HG03442 (cell line): ENCODE results near the gene TUBGCP6.

Experiments used
- ATAC-seq: cut with Tn5 transposase; IDR thresholded peaks from one replicate; pipeline ENCODE4 v1.9.1; 2021; ENCODE audit warnings: mild to moderate bottlenecking, moderate library complexity; ENCODE audit not compliant: unreplicated experiment

Gene TUBGCP6

DNA sequence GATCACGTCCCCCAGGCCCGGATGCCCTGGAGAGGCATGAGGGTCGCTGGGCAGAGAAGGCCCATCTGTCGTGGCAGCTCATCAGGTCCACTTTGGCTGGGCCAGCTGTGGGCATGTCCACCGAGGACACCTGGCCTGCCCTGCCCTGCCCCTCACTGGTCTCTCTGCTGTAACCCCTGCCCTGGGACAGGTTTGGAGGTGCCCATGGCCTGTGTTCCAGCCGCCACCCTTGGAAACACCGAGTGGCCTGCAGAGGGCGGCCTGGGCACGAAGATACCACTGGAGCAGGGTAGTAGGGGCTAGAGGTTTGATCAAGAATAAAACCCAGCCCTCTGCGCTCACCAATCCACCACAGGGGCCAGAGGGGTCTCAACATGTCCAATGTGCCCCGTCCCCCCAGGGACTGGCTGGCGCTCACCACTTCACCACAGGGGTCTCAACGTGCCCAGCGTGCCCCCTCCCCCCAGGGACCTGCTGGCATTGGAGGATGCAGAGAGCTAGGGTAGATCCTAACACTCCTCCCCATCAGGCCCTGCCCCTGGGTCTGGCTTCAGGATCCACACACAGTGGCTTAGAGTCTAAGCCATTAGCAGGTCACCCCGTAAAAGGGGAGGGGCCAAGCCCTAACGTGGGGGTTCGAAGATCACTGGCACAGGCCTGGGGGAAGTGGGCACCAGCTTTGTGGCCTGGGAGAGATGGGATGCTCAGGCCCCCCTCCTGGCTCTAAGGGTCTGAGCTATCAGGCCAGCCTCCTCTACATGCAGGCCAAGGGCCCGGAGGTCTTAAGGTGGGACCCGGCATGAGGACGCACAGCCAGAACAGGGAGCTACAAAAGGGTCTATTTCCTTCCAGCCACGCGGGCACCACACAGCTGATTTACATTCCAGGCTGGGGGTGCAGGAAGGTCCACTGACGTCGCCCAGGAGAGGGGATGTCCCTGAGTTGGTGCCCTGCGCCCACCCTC is 7.5 kb upstream of the TUBGCP6 start:
- ATAC-seq, result no peak

DNA sequence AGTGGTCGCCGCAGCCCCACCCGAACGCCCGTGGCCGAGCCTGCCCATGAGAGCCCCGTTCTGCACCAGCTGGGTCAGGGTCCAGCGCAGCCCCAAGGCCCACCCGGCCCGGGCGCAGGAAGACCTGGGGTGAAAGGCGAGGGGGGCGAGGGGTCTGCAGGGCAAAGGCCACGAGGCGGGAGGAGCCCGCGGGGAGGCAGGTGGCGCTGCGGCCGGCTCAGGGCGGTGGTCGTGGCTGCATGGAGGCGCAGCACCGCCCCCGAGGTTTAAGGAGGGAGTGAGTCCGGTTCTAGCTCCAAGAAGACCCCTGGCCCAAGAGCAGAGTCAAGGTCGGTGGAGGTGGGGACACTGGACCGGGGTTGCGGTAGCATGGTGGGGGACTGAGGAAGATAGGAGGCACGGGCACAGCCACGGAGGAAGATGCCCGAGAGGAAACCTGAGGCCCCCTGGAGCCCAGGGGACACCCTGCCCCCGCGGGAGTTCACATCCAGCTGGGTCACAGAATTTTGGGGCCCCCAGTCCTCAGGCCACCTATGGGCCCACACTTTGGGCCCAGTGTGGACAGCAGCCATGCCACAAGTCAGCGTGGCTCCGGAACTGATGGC is 6.8 kb upstream of the TUBGCP6 start:
- no peak for ATAC-seq

DNA sequence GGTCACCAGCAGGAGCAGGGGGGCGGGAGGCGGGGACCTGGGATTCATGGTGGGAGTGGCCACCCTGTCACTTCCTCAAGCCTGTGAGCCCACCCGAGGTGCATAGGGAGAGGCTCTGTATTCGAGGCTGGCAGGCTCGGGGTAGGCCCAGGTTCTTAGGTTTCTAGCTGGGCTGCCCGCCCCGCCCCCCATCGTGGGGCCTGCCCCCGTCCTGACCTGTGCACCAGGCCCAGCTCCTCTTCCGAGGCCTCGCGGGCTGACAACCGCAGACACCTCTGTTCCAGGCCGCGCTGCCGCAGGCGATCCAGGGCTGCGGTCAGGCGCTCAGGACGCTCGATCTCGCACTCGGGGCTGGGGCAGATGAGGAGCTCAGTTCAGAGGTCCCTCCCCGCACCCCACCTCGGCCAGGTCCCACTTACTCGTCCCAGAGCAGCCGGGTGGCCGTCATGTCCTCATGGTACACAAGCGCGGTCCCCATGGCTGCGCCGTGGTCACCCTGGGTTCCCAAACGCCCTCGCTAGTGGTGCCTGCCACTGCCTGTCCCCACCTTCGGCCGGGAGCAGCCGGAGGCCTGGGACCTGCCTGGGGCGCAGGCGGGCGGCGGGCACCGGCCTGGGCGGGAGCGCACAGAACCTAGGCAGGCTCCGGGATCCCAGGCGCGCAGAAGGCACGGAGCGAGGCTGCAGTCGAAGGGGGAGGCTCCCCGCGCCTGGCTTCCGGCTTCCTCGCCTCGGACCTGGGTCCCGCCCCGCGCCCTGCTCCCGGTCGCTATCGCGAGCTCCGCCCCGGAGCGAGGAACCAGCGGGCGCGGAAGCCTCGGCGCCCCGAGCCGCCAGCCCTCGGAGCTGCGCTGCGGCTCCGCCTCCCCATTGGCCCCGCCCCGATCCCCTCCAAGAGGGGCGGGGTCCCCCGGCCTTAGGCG is 6.0 kb upstream of the TUBGCP6 start, which contains the start of gene HDAC10:
TSS of gene HDAC10 (minus strand) at position 711 of the 922 bp plus-strand sequence. CDS start at position 478, 233 bp downstream.
- peak; percentile 51 for ATAC-seq

DNA sequence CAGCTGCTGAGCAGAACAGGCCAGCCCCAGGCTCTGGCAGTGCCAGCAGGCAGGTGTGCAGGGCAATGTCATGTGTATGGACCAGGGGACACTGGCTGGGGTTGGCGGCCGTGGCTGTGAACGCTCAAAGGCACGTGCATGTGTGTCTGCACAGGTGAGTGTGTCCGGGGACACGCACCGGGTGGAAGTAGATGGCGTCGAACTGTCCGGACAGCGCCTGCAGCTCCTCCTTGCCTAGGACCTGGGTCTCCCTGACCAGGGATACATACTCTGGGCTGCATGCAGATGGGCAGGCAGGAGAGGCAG is 5.4 kb upstream of the TUBGCP6 start:
- no peak for ATAC-seq

DNA sequence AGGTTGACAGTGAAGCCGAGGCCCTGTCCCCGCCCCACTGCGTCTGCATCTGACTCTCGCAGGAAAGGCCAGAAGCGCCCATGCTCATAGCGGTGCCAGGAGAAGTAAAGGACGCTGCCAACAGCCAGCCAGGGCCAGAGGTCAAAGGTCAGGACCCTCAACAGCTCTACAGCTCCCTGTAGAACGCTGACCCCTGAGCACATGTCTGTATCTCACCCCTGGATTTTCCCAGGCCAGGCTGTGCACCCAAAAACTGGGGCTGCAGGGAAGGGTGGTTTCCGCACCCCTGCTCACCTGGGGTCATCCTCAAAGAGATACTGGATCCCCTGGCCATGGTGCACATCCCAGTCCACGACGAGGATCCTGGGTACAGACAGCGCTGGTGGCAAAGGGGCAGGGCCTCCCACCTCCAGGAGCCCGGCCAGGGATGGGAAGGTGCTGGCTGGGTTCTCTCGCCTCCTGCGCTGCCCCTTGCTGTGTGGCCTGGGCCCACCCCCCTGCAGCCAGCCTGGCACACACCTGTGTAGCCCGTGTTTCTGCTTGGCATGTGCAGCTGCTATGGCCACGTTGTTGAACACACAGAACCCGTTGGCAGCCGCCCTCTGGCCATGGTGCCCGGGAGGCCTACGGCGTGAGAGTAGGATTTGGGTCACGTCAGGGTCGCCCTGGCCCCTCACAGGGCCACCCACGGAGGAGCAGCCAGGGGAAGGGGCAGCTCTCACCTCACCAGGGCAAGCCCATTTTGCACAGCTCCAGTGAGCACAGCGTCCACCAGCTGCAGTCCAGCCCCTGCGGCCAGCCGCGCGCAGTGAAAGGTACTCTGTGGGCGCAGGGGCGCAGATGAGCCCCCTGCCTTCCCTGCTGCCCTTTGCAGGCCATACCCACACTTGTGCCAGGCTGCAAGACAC is 4.8 kb upstream of the TUBGCP6 start:
- ATAC-seq, result no peak

DNA sequence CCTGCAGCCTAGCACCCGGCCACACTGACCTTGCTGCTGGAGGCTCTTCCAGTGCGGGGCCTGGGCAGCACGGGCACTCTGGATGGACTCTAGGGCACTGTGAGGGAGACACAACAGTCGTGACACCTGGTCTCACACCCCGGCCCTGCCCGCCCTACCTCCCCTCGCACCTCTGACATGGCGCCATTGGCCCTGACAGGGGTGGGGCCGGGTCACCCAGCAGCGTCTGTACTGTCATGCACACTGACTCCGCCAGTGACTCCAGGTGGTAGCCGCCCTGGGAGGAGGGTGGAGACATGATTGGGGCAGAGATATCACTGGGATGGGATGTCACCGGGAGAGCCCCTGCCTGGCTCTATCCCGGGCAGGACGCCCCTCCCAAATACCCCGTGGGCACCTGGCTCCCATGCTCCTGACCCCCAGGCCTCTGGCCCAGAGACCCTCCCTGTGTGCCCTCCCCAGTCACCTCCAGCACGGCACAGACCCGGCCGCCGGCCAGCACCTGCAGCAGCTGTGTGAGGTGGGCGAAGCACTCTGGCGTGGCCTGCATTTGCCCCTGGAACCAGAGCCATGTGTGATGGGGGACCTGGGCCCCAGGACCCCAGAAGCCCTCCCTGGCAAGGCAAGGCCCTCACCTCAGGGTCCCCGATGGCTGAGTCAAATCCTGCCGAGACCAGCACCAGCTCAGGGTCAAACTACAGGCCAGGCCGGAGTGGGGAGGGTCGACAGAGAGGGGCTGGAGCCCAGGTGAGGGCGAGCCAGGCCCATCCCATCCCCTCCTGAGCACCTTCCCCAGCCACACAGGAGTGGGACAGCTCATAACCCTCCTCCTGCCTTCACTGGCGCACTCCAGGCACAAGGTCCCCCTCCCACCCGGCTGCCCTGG is 3.6 kb upstream of the TUBGCP6 start:
- ATAC-seq, result no peak

DNA sequence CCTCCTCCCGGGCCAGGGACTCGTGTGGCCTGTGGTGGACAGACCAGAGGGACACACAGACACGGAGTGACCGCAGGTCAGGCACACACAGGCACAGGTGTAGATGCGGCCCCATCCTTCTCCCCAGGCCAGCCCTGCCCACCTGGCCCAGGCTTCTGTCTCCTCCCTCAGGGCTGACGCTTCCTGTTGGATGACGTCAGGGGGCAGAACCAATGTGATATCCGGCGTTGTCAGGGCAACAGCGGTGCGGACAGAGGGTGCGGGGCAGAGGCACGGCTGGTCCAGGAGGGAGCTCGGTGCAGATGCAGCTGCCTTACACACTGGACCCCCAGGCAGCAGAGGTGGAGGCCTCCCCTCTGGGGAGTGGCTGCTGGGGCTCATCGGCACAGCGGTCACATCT is 2.9 kb upstream of the TUBGCP6 start:
- ATAC-seq, result no peak

DNA sequence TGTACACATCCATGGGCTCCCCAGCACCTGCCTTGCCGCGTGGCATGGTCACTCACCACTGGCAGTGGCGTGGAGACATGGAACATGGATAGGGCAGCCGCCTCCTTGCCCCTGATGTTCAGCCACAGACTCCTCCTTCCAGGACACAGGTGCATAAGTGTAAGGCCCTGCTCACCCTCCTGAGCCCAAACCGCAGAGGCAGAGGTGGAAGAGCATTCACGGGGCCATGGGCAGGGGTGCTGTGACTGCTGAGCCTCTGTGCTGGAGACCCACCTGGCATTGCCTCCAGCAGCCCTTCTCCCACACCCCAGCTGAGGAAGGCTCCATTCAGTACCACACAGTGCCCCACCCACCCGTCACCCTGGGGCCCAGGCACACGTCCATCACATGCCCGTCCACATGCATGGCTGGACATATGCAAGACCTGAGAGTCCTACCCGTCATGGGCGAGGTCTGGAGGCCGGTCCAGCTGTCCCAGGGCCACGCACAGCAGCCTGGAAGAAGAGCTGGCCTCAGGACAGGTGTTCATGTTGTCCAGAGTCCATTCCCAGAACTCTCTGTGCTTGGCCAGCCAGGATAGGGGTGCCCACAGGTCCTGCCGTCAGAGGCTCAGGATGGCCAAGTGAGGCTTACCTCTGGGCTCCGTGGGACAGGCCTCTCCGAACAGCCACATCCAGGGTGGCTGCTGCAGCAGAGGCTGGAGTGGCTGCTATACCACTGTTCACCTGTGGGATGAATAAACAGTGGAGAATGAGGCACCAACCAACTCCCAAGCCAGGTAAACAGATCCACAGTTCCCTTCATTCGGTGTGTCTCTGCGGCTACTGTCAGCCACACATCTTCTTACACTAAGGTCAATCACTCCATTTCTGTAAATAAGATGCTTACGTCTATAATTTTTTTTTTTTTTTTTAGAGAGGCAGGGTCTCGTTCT is 1.7 kb upstream of the TUBGCP6 start:
- no peak for ATAC-seq

DNA sequence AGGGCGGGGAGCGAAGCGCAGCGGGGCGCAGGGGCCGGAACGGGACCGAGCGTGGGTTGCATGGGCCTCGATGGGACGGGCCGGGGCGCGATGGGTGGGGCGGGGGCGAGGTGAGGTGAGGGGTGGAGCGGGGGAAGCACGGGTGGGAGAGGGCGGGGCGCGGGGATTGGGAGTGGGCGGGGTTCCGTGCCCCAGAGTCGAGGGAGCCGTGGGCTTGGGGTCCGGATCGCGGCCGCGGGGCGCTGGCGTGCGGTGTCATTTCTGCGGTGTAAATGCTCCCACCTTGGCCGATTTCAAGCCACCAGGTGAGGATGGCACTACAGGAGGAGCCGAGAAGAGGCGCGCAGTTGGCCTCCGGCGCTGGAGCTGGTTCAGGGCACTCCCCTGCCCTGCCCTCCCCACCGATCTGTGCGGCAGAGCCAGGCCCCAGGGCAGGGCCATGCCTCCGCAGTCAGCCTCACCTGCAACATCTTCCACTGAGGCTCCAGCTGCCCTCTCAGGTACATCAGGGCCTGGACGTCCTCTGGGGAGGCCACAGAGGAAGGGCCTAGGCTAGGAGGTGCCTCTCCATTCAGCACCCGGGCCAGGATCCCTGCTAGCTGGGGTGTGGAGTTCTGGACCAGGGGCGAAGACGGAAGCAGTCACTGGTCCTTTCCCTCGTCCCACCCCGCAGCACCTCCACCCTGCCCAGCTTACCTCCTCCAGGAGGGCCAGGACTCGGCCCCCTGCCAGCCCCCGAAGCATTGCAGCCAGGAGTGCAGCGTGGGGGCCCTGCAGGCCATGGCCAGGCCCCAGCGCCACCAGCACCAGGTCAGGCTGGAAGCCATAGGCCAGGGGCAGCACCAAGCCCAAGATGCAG is 620 bp upstream of the TUBGCP6 start:
- no peak for ATAC-seq

DNA sequence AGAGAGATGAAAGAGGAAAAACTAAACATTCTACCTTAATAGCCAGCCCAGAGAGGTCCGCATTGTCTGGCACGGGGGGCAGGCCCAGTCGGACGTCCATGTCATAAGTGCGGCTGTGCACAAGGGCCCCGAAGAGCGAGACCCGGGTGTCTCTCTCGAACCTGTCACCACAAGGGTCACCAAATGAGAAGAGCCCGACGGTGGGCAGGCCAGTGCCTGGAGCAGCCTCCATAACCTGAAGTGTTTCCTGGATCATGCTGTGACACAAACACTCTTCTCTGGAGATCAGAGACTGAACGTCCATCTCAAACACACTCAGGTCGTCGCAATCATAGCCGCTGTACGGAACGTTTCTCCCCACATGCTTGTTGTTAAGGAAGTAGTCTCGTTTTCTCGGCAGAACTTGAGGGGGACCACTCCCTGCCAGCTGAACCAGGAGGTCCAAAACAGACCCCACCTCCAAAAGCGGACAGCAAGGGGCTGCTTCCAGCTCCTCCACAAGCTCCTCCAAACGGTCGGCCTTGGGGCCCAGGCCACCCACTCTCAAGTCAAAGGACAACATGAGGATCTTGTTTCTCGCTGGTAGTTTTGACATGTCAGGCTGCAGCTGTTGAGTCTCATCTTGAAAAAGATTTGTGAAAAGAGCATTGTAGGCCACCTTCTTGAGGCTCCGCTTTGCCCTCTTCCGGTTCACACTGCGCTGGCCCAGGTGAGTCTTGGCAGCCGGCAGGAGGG is 971 bp downstream of the TUBGCP6 start:
- ATAC-seq, result no peak

DNA sequence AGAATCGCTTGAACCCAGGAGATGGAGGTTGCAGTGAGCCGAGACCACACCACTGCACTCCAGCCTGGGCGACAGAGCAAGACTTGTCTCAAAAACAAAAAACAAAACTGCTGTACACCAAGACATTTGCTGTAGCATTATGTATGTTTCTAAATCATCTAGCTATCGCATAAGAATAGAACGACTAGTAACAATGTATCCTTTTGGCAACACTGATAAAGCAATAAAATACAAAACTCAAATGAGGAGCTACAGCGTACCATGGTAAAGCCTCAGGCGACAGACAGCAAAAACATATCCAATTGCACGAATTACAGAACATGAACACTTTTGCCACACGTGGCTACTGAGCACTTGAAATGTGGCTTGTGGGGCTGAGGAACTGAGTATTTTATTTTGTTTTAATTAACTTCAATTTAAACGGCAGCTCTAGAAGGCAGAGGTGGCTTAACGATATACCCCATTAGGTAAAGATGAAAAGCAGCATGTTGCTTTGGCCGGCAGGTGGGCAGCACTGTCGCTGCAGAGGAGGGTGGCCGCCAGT is 2.3 kb downstream of the TUBGCP6 start:
- no peak for ATAC-seq

DNA sequence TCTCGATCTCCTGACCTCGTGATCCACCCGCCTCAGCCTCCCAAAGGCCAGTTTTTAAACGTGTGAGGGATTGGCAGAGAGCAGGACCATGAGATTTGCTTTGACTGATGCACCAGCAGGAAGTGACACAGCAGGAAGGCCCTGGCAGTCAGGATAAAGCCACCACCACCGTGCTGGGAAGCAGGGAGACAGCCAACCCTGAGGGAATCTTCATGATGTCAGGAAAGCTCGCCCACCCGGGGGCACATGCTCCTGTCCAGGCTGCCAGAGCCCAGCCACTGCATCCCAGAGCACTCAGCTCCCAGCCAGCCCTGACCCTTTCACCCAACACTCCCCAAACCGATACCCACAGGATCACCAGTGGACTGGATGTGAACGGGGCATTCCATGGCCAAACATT is 6.1 kb downstream of the TUBGCP6 start:
- no peak for ATAC-seq

DNA sequence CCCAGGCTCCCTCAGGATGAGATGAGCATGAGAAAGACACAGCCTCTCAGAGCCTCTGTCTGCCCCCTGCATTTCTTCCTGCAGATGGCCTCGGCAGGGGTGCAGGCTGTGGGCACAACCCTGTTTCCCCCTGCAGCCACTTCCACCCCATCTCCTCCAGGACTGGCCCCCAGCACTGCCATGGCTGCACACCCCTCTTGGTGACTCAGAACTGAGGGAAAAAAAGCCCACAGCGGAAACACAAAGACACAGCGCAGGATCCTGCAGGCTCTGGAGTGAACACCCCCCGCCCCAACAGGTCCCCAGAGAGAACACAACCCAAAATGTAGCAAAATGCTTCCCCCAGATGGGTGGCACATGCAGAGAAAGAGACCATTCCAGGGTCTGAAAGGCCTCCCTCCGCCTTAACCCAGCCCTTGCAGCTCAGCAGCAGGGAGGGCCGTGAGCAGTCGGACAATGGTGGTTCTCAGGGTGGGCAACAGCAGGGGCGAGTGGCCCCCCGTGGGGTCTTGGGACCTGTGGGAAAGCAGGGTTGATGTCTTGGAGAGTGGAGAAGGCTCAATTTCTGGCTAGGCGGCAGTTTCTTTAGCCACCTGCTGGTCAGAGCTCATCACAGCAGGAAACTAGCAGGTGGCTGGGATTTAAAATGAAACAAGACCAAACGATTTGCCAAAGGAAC is 8.0 kb downstream of the TUBGCP6 start:
- no peak for ATAC-seq

DNA sequence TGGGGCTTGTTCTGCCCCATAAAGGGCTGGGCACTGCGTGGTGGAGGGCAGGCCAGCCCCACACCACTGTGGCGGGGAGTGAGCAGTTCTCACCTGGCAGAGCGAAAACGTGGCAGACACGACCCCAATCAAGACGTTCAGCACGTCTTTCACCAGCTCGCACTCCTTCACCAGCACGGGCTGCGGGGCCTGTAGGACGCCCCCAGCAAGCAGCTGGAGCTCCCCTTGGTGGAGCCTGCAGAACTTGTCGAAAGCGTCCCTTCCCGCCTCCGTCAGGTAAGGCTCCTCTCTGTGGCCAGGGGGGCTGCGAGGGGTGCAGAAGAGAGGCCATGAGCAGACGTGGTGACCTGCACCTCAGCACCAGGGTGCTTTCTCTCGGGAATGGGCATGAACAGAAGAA is 11.6 kb downstream of the TUBGCP6 start:
- ATAC-seq, result no peak

DNA sequence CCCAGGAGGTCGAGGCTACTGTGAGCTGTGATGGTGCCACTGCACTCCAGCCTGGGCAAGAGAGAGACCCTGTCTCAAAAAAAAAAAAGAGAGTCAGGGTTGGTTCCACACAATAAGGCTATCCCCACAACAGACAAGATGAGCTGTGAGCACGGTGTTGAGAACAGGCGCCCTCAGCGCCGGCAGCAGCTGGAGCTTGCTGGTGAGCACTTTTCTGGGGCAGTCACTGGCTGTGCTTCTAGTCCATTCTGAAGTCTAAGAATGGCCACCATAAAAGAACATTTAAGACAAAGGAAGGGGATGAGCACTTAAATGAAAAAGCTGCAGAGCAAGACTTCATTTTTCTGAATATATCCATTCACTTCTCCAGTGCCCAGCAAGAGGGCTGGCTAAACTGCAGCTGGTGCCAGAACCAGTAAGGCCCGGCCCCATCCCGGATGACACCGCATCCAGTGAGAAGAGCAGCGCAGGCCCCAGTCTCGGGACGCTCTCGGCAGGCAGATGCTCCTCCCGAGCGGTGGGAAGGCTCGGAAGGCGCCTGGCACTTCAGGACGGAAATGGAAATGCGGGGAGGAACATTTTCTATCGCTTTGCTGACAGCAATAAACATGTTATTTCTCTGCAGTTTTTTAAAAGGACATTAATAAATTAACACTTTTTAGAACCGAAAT is 12.2 kb downstream of the TUBGCP6 start:
- no peak for ATAC-seq
